HG02678 (cell line): ENCODE data around the gene TTLL11.
A peak's percentile ranks its signal among the peaks of the same experiment; 100 is the strongest.

Experiments used
- ATAC-seq: cut with Tn5 transposase; IDR thresholded peaks from one replicate; pipeline ENCODE4 v1.9.1; 2021; ENCODE audit warnings: mild to moderate bottlenecking, moderate library complexity; ENCODE audit not compliant: unreplicated experiment

The TTLL11 gene

GRCh38 chr9:122053064-122053463, 40.0 kb downstream of the TTLL11 start:
- ATAC-seq, result no peak

- peak; percentile 79 for ATAC-seq
These were observed 41.5 kb downstream of the TTLL11 start for GRCh38 chr9:122051351-122052321.

GRCh38 chr9:122050167-122050566, 42.9 kb downstream of the TTLL11 start:
- no peak for ATAC-seq

- no peak for ATAC-seq
These were observed 51.1 kb downstream of the TTLL11 start for GRCh38 chr9:122042056-122042455.

GRCh38 chr9:122040561-122041242, 52.4 kb downstream of the TTLL11 start:
- ATAC-seq, result no peak

GRCh38 chr9:122039234-122039633, 53.9 kb downstream of the TTLL11 start:
- ATAC-seq, result no peak

- no peak for ATAC-seq
These were observed 56.1 kb downstream of the TTLL11 start for GRCh38 chr9:122036988-122037387.

- ATAC-seq, result no peak
These were observed 56.7 kb downstream of the TTLL11 start for GRCh38 chr9:122036408-122036807.

- ATAC-seq, result no peak
These were observed 59.2 kb downstream of the TTLL11 start for GRCh38 chr9:122033775-122034373.

GRCh38 chr9:122032346-122032745, 60.8 kb downstream of the TTLL11 start:
- no peak for ATAC-seq

GRCh38 chr9:122031776-122032175, 61.3 kb downstream of the TTLL11 start:
- no peak for ATAC-seq

GRCh38 chr9:122031157-122031556, 62.0 kb downstream of the TTLL11 start:
- ATAC-seq, result no peak

GRCh38 chr9:122030357-122030756, 62.8 kb downstream of the TTLL11 start:
- ATAC-seq, result no peak

- ATAC-seq, result no peak
These were observed 63.2 kb downstream of the TTLL11 start for GRCh38 chr9:122029898-122030297.

- ATAC-seq, result no peak
These were observed 65.0 kb downstream of the TTLL11 start for GRCh38 chr9:122028089-122028488.

- ATAC-seq, result no peak
These were observed 72.7 kb downstream of the TTLL11 start for GRCh38 chr9:122020398-122020797.

GRCh38 chr9:122016744-122017143, 76.4 kb downstream of the TTLL11 start:
- ATAC-seq, result no peak

GRCh38 chr9:122016309-122016708, 76.8 kb downstream of the TTLL11 start:
- no peak for ATAC-seq

GRCh38 chr9:122015170-122015821, 77.8 kb downstream of the TTLL11 start:
- ATAC-seq, result no peak

- ATAC-seq, result no peak
These were observed 81.2 kb downstream of the TTLL11 start for GRCh38 chr9:122011818-122012498.

- ATAC-seq, result no peak
These were observed 84.5 kb downstream of the TTLL11 start for GRCh38 chr9:122008559-122008958.
